Activated CD4-positive, alpha-beta T cell treated with anti-CD3 and anti-CD28 coated beads, Interleukin-2, amount 50 U/mL, for 48 hours (primary cell): ENCODE results near the gene ANO2.
"Not testable (repeated sequence)": the region's sequence is repeated elsewhere in the genome, so short reads cannot be mapped to it uniquely, and the experiment has no call there.

Experiments used
- DNase-seq, 2 experiments: peaks; one replicate each; pipeline ENCODE4 v3.0.0-alpha.2; 2020

ANO2 gene

GRCh38 chr12:5571115-5571514, 373.9 kb downstream of the ANO2 start:
- no peak for DNase-seq

- DNase-seq, result no peak
Measured at GRCh38 chr12:5570416-5570815, 374.6 kb downstream of the ANO2 start.

- no peak for DNase-seq
Measured at GRCh38 chr12:5568325-5568981, 376.6 kb downstream of the ANO2 start.

GRCh38 chr12:5567016-5567725, 377.9 kb downstream of the ANO2 start:
- no peak for DNase-seq

- DNase-seq, result no peak
Measured at GRCh38 chr12:5565933-5566599, 379.0 kb downstream of the ANO2 start.

GRCh38 chr12:5562581-5562980, 382.5 kb downstream of the ANO2 start:
- DNase-seq, result no peak

GRCh38 chr12:5561846-5562245, 383.2 kb downstream of the ANO2 start:
- DNase-seq, result no peak

- no peak for DNase-seq
Measured at GRCh38 chr12:5561057-5561456, 384.0 kb downstream of the ANO2 start.

- no peak for DNase-seq
Measured at GRCh38 chr12:5560265-5560664, 384.8 kb downstream of the ANO2 start.

- no peak for DNase-seq
Measured at GRCh38 chr12:5557906-5558305, 387.2 kb downstream of the ANO2 start.

GRCh38 chr12:5556946-5557673, 387.9 kb downstream of the ANO2 start:
- DNase-seq, result no peak

- peak; percentile 19 to 29 for DNase-seq
Measured at GRCh38 chr12:5556033-5556614, 388.9 kb downstream of the ANO2 start.

GRCh38 chr12:5554711-5555110, 390.3 kb downstream of the ANO2 start:
- DNase-seq, result no peak

GRCh38 chr12:5549011-5549410, 396.0 kb downstream of the ANO2 start:
- DNase-seq, result no peak

GRCh38 chr12:5548152-5548943, 396.7 kb downstream of the ANO2 start:
- no peak for DNase-seq

GRCh38 chr12:5546616-5547015, 398.4 kb downstream of the ANO2 start:
- DNase-seq, result no peak

- no peak for DNase-seq
Measured at GRCh38 chr12:5537771-5538170, 407.3 kb downstream of the ANO2 start.

- DNase-seq, result not testable (repeated sequence)
Measured at GRCh38 chr12:5537026-5537615, 407.9 kb downstream of the ANO2 start.

- DNase-seq, result no peak
Measured at GRCh38 chr12:5535541-5535940, 409.5 kb downstream of the ANO2 start.

- DNase-seq, result no peak
Measured at GRCh38 chr12:5534426-5535199, 410.4 kb downstream of the ANO2 start.

- DNase-seq, result no peak
Measured at GRCh38 chr12:5533368-5533767, 411.7 kb downstream of the ANO2 start.
